Choroid plexus epithelial cell (primary cell): ENCODE data around the gene HRC.

Experiments used
- DNase-seq: peaks from one replicate; pipeline ENCODE4 v3.0.0-alpha.2; 2010; ENCODE audit warnings: low read depth
- H3K4me3 ChIP-seq: 2 replicates; pipeline ENCODE4 v1.5.1; 2011; ENCODE audit warnings: low read depth, mild to moderate bottlenecking, control low read depth, low read length, moderate library complexity
- CTCF ChIP-seq: conservative IDR thresholded peaks from 2 replicates; pipeline ENCODE4 v1.5.1; 2011; ENCODE audit warnings: low read depth, mild to moderate bottlenecking, control low read depth, inconsistent platforms, low read length, moderate library complexity

The HRC gene

GRCh38 chr19:49155005-49155819 is at the start of gene HRC:
TSS of gene HRC (minus strand) at chr19:49155396. CDS start at chr19:49155237, 159 bp downstream.
- TF ChIP-seq CTCF, result no peak
- H3K4me3 ChIP-seq, result no peak within 1 kb of the TSS
- no peak for DNase-seq

- no peak for DNase-seq
Measured at GRCh38 chr19:49201042-49201441, 45.8 kb upstream of the HRC start.

GRCh38 chr19:49200238-49200862 is 45.2 kb upstream of the HRC start:
- peak; percentile 11 for DNase-seq
- no peak for TF ChIP-seq CTCF
- no peak overlapping the region for H3K4me3 ChIP-seq

More at GRCh38 chr19:49201042-49201441, 45.8 kb upstream of the HRC start:
- H3K4me3 ChIP-seq, result no peak overlapping the region
- no peak for TF ChIP-seq CTCF

GRCh38 chr19:49196527-49197240 is 41.5 kb upstream of the HRC start:
- H3K4me3 ChIP-seq, result no peak overlapping the region
- no peak for DNase-seq
- TF ChIP-seq CTCF, result no peak

GRCh38 chr19:49194408-49194807 is 39.2 kb upstream of the HRC start:
- TF ChIP-seq CTCF, result no peak
- no peak overlapping the region for H3K4me3 ChIP-seq
- DNase-seq, result no peak

GRCh38 chr19:49193822-49194394 is 38.7 kb upstream of the HRC start:
- TF ChIP-seq CTCF, result no peak
- no peak overlapping the region for H3K4me3 ChIP-seq
- DNase-seq, result no peak
